ENCODE results near the gene COL23A1.

Gene COL23A1

DNA sequence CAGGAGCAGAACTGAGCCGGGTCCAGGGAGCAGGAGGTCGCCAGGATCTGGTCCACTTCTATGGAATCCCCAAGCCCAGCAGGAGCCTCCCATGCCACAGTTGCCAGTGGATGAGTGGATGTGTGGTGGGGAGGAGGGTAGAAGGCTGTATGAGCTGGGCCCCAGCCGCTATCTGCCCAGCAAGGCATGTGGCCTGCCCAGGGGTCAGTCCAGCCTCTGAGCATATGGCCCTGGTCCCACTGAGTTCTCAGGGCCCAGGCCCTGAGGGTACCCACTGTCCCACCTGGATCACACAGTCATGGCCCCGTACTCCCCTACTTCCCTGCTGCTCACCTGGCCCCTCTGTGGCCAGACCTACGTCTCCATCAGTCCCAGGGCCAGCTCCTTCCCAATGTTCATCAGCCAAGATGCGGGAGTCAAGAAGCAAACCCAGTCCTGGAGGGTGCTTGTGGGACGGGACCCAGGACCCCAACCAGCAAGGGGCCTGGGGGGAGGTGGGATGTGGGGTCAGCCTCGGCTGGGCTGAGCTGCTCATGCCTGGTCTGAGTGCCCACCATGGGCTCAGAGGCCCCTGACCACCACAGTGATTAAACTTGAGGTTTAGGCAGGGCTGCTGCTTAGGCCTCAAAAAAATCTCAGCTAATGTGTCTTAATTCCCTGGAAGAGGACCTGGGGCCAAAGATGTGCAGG lies 152.7 kb downstream of the COL23A1 start:
- TF ChIP-seq GATA3 (IDR thresholded peaks at IDR 0.05; ENCODE audit: low read depth, low read length) (no peak), GATA2 (IDR thresholded peaks at IDR 0.05; ENCODE audit: low read depth, low read length) (no peak)

DNA sequence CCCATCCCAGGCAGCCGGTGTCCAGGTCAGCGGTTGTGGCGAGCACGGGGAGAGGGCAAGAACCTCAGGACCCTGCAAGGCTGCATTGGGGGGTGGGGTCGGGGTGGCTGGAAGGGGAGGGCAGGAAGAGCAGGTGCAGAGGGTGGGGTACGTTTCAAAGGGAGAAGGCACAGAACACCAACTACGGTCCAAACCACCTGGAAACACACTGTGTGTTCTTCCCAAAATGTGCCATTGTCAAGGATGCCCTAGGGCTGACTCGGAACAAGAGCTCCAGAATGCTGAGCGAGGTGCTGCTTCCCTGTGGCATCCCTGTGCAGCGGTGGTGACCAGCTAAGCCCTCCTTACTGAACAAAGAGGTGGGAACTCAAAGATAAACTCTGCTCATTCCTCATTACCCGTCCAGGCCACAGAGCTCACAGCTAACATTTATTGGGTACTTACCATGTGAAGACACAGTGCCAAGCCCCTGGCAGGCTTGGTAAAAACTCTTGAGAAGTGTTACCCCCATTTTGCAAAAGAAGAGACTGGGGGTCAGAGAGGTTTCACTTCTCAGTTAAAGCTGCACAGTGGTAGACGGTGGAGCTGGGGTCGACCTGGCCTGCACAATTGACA lies 153.8 kb downstream of the COL23A1 start:
- no peak for TF ChIP-seq GATA2 (IDR thresholded peaks at IDR 0.05; ENCODE audit: low read depth, low read length)
- no peak for TF ChIP-seq GATA3 (IDR thresholded peaks at IDR 0.05; ENCODE audit: low read depth, low read length)

DNA sequence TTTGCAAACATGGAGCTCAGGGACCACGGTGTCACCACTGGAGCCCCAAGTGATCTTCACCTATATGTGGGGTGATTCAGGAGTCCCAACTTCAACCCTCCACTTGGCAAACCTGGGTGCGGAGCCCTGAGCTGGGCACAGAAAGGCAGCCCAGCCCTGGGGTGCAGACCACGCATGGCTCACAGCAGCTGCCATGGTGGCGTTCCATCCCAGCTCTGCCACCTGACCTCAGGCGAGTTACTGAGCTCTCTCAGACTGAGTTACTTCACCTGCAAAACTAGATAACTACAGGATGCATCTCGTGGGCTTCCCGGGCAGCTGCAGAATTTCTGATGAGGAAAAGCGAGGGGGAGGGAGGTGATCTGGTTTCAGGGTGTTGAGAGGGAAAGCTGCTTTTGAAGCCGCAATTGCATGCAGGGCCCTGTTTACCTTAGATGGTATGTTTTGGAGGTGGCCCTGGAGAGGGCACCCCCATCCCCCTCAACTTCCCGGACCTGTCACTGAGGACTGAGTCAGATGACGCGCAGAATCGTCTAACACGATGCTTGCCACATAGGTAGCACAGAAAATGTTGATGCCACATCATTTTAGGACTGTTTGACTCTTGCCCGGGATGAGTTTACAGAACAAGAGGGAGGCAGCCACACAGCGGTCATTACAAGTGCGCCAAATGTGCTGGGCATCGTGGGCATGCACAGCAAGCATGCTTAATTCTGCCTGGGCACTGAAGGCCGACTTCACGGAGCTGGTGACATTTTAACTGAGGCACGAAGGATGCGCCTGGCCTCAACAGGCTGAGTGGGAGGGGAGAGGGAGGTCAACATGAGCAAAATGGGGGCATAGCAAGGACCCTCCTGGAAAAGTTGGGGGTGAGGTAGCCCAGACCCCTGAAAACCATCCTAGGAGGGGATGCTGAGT lies 154.6 kb downstream of the COL23A1 start:
- no peak for TF ChIP-seq GATA2 (IDR thresholded peaks at IDR 0.05; ENCODE audit: low read depth, low read length)
- no peak for TF ChIP-seq GATA3 (IDR thresholded peaks at IDR 0.05; ENCODE audit: low read depth, low read length)

DNA sequence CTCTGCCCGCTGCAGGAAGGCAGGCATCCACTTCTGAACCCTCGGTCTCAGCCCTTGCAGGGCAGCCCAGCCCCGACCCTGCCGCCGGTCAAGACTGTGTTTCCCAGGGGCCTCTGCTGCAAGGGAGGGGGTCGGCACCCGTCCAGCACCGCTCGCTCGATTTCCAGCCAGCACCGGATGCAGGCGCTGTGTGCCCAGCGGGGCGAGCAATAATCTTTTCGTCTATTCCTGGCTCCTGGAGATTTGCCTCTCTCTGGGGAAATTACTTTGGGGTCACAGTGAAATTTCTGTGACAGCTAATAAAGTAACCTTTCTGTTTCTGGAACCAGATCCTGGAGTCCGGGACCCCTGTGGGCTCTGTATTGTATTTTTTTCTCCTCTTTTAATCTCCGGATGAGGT lies 155.3 kb downstream of the COL23A1 start:
- TF ChIP-seq GATA3 (IDR thresholded peaks at IDR 0.05; ENCODE audit: low read depth, low read length) (no peak), GATA2 (IDR thresholded peaks at IDR 0.05; ENCODE audit: low read depth, low read length) (peak; percentile 45; the same call in 1 of the 2 replicates)

- TF ChIP-seq GATA3 (IDR thresholded peaks at IDR 0.05; ENCODE audit: low read depth, low read length) (no peak), GATA2 (IDR thresholded peaks at IDR 0.05; ENCODE audit: low read depth, low read length) (no peak)
These were observed 156.0 kb downstream of the COL23A1 start for GRCh38 chr5:178434016-178434761.

DNA sequence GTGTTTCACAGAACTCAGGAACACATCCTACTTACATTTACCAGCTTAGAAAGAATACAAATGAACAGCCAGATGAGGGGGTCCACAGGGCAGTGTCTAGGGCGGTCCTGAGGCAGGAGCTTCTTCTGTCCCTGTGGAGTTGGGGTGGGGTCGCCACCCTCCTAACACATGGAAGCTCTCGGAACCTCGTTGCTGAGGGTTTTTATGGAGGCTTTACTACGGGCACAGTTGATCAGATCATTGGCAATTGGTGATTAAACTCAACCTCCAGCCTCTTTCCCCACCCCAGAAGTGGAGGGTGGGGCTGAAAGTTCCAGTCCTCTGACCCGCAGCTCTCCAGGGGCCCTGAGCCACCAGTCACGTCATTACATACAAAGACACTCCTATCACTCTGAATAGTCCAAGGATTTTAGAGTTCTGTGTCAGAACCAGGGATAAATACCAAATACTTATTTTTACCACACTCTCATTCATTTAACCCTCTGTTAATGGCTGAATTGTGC lies 156.9 kb downstream of the COL23A1 start:
- TF ChIP-seq GATA2 (IDR thresholded peaks at IDR 0.05; ENCODE audit: low read depth, low read length) (no peak), GATA3 (IDR thresholded peaks at IDR 0.05; ENCODE audit: low read depth, low read length) (no peak)

- no peak for TF ChIP-seq GATA3 (IDR thresholded peaks at IDR 0.05; ENCODE audit: low read depth, low read length)
- TF ChIP-seq GATA2 (IDR thresholded peaks at IDR 0.05; ENCODE audit: low read depth, low read length): no peak
These were observed 157.5 kb downstream of the COL23A1 start for GRCh38 chr5:178432421-178433272.

DNA sequence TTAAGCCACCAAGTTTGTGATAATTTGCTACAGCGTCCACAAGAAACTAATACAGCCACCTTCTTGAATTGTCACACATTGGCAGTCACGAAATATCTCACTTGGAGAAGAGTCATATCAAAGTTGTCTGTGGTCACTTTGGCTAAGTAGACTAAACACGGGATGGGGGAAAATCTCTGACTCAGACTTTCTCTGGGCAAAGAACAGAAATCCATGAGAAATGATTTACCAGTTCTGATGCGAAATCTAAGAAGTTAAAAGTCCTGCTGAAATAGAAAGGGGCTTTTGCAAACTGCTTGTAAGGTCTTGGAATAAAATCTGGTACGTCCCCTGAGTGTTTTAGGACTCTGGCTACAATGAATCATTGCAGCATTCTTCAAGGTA lies 158.4 kb downstream of the COL23A1 start:
- no peak for TF ChIP-seq GATA2 (IDR thresholded peaks at IDR 0.05; ENCODE audit: low read depth, low read length)
- no peak for TF ChIP-seq GATA3 (IDR thresholded peaks at IDR 0.05; ENCODE audit: low read depth, low read length)

GRCh38 chr5:178431063-178431781 lies 159.0 kb downstream of the COL23A1 start:
- TF ChIP-seq GATA2 (IDR thresholded peaks at IDR 0.05; ENCODE audit: low read depth, low read length): no peak
- TF ChIP-seq GATA3 (IDR thresholded peaks at IDR 0.05; ENCODE audit: low read depth, low read length): no peak

- TF ChIP-seq GATA2 (IDR thresholded peaks at IDR 0.05; ENCODE audit: low read depth, low read length) (no peak), GATA3 (IDR thresholded peaks at IDR 0.05; ENCODE audit: low read depth, low read length) (no peak)
These were observed 159.8 kb downstream of the COL23A1 start for GRCh38 chr5:178430186-178431062.

GRCh38 chr5:178429491-178430185 lies 160.6 kb downstream of the COL23A1 start:
- no peak for TF ChIP-seq GATA3 (IDR thresholded peaks at IDR 0.05; ENCODE audit: low read depth, low read length)
- no peak for TF ChIP-seq GATA2 (IDR thresholded peaks at IDR 0.05; ENCODE audit: low read depth, low read length)

Data from SH-SY5Y (cell line).